ENCODE results near the gene PDCD6IP.

The PDCD6IP gene

DNA sequence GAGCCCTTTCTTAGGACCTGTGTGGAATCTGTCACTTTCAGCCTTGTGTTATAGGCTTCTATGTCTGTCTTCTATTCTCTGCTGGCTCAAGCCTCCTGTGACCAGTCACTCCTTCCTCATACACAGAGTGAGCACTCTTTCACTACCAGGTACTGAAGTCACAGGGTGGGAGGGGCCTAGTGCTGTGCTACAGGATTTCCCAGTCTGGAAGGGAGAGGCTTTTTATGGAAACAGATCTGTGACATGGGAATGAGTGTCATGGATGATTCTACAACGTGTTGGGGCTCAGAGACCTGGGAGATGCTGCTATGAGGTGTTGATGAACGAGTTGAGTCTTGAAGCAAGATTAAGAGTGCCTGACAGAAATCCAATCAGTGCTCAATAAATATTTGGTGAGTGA, 100.5 kb downstream of the PDCD6IP start:
- DNase-seq: no peak

DNA sequence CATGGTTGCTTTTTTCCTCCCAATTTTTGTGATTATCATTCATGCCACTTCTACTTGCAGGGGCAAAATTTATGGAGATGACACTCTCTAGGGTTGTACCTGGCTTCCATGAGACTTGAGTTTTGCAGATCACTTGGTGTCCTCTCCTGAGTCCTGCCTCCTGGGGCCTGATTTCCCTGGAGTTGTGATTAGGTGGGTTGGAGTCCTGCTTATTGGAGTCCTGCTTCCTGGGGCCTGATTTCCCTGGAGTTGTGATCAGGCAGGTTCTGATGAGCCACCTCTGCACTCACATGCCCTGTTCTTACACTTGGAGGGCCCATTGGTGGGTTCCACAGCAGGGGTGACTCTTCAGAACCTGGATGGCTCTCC, 102.0 kb downstream of the PDCD6IP start:
- DNase-seq: no peak

DNA sequence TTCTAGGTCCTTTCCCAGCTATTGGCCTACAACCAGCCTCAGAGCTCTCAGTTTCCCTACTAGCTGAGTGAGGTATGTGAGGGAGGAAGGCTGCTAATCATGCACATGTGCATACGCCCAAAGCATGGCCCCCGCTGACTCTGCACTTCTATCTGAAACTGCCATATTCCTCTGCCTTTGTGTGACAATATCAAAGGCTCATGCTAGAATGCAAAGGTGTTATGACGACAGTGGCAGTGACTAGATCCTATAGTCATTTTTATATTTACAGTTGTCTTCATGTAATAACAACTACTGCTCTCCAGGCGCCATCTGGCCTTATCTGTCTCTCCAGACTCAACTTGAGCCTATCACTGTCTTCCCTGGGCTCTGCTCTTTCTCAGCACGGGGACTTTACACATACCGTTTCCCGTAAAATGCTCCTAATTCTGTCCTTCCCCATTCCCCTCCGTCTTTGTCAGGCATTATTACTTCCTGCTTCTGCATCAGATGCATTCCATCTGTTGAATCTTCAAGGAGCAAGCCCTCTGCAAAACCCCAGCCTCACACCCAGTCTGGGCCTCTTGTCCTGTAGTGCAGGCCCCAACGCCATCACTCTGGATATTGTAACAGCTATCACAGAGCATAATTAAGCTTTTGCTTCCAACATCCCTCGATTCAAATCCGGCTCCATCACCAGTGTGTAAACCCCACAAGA, 102.5 kb downstream of the PDCD6IP start:
- DNase-seq: no peak

DNA sequence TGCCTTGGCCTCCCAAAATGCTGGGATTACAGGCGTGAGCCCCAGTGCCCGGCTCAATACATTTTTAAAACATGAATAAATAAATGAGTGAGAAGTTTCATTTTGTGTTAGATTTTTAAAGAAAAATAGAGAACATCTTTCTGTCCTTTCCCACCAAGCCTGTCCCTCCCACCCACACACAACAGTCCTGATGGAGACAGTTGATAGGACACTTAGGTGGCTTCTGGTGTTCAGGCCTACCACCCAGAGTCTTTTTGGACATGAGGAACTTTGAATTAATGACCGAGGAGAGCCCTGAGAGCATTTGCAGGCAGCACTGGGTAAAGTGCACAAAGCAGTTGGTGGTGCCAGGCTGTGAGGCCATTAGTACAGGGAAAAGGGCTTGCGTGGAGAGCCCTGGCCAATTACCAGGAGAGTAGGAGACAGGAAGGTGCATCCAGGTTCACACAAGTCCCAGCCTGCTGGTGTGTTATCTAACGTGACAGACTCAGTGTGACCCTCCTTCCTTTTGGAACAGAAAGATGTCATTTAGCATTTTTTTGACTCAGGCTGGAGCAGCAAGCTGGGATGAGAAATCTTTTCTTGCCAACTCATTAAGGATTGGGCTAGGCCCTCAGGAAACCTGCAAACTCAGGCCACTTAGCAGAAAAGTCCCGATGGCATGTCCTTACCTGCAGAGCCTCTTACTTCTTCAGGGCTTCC, 103.6 kb downstream of the PDCD6IP start:
- no peak for DNase-seq

DNA sequence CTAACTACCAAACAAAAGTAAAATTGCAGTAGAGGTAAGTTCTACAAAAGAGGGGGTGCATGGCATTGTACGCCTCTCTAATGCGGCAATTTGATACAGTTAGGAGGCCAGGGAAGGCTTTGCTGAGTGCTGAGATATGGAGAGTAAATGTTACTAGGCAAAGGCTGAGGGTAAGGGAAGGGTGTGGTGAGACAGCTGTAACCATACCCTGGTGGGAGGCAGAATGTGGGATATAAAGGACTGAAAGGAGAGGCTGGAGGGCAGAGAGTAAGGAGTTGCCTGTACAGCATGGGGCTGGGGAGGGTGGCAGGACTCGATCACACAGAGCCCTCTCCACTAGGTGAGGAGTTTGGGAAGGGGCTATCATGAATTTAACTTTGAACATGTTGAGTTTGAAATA, 106.3 kb downstream of the PDCD6IP start:
- DNase-seq: no peak

DNA sequence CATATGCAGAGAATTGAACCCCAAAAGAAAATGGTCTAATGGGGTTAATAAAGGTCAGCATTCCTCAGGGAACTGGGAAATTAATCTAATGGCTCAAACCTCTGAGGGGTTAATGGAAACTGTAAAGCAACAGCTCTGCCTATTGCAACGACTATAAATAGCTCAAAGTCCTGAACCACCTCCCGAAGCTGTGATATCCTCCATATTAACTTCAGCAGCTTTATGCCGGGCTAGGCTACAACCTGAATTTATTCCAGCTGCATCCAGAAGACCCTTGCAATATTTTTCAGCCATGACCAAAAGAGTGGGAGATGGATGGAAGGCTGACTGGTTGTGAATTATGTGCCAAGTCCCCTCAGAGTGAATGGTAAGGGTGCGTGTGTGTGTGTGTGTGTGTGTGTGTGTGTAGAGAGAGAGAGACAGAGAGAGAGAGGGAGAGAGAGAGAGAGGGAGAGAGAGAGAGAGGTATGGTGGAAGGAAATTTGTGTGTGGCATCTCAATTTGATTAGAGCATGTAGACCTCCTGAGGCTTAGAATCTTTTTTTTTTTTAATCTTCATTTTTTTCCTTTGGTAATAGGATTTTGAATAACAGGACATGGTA, 109.9 kb downstream of the PDCD6IP start:
- no peak for DNase-seq

DNA sequence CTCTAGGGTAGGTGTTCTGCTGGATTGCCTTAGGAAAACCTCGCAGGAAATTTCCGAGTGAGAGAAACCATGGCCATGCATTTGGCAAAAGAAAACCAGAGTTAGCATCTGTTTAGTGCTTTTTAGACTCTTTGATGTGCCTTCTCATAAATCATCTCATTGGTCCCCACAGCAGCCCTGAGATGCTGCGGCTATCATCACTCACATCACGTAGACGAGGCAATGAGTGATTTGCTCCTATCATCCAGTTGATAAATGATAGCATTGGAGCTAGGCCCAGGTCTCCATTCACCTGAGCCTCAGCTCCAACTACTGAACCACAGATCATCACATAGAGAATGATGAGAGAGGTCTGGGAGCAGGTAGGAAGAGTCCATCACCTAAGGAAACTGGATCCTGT, 111.1 kb downstream of the PDCD6IP start:
- no peak for DNase-seq

DNA sequence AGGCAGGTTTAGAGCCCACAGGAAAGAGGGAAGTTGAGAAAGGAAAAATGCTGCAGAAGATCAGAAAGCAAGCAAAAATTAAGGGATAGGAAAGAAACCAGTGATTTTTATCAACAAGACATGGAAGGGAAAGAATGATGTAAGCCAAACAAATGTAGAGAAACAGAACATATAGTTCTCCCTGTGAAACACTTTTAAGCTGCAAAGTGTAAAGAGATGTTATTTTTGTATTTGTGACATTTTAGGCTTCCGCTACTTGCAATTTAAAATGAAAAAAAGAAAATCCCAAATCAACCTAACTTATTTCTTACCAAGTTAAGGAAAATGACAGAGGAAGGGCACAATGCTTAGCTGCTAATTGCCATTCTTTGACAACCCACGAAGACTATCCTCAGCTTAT, 111.6 kb downstream of the PDCD6IP start:
- DNase-seq: no peak

DNA sequence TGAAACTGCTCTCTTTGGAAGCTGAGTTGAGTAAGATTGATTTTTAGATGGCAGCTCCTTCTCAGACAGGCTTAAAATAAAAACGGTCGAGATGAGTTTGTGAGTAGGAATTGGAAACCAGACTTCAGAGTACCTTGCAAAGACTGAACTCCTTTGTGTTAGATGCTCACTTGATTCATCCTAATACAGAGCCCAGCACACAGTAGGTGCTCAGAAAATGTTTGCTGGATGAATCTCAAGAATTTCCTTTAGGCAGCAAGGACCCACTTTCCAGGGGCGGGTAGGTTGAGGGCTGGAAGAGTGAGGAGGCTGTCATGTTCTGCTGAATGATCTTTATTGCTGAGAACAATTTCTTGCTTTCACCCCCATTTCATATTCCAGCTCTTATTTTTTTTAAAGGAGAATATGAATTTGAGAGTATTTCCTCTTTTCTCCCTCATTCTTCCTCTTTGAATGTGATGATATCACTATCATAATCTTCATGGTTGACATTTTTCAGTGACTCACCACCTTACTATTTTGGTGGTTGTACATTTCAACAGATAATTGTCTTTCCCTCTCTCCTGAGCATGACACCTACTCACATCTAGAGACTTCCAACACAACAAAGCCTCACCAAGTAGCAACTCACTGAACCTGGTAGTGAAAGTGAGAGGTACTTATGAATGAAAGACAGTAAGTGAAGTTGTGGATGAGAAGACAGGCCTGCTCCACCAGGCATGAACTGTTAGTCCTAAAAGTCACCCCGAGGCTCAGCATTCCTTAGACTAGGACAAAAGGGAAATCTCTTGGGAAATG, 113.3 kb downstream of the PDCD6IP start:
- DNase-seq: no peak

DNA sequence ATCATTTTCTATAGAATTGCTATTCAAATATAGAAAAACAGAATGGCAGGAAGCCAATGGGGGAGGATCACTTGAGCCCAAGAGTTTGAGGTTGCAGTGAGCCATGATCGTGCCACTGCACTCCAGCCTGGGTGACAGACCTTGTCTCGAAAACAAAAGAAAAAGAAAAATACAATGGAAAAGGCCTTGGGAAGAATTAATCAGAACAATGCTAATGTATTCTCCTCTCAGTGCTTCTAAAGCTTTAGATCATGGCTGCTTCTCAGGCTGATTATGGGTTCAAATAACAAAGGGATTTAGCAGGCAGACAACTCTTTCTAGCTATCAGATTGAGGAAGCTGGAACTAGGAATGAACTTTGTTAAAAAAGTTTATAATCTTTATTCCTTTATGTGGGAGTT, 115.8 kb downstream of the PDCD6IP start:
- DNase-seq: no peak

DNA sequence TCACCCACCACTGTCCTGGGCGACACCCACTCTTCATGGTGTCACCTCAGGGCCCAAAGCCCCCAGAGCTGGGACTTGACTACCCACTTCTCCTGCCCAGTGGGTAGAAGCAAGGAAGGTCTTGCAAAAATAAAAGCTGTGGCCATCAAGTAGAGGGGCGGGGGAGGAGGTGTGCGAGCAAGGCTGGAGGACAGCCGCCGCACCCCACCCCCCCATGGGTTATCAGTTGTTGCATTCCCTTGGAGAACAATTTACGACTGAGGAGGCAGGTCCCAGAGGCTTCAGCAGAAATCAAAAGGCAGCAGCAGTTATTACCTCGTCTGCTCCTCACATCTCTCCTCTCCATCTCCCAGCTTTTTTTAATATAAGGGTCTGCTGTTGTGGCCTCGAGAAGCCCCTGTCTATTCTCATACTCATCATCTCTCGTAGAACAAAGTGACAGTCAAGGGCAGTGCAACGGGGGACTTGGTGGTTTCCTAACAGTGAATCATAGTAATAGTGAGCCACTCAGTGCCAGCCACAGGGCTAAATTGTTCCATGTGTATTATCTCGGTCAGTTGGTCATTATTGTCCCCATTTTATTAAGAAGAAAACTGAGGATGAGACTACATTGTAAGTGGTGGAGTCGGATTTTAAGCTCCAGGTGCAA, 116.4 kb downstream of the PDCD6IP start:
- DNase-seq: no peak

DNA sequence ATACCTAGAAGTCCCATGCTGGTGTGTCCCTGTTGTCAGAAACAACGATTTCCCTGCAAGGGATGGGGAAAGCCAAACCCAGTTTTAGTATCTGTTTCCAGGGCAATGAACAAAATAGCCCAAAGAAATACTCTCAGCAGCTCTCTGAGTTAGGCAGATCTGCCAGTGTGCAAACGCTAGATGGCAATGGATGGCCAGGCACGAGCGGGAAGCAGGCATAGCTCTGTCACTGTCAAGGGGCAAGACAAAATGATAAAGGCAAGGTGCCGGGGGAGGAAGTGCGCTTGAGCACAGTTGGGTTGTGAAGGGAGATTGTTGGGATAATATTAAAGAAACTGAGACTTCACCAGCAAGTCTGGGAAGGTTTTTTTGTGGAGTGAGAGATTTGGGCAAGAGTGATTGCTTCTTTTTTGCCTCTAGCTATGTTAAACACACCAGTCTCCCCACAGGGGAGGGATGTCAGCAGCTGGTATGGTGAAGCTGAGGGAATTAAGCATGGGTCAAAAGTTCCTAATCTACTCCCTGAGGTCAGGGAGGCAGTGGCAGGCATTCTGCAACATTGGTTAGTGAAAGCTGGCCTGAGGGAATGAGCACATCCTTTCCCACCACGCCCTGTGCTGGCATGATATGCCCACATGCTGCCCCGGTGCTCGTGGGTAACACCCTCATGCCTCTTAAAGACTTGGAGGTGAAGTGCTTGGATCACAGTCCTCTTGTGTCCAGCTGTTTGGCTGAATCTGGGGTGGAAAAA, 117.5 kb downstream of the PDCD6IP start:
- DNase-seq: peak in 1 of 2 experiments; percentile 24

DNA sequence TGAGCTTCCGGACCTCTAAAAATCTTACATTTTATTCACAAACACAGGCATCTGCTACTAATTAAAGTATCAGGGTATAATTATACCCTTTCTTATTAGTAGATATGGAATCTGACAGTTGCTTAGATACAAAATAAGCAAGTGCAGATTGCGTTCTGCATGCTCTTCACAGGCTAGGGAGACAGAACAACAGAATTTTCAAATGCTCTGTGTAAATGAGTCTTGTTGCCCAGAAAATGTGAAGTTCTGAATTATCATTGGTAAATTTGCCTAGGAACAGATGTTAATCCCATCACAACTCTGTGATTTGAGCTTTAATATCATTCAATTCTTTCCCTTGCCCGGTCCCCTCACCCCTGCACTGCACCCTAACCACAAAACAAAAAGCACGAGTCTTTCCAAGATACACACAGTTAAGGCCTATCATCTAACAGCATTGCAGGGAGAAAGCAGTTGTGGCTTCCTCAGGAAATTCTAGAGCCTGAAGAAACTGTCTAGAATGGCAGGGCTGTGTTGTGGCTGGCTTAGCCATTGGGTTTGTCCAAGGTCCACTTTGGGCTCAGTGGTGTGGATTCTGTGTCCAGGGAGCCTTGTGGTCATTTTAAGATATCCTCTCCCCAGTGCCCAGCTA, 119.8 kb downstream of the PDCD6IP start:
- no peak for DNase-seq
